ENCODE results near the gene EML2. TPM values are rescaled to one million over a fixed set of nuclear protein-coding genes. Genes with fewer than 3 reads are reported as not detected.
A peak's percentile ranks its signal among the peaks of the same experiment; 100 is the strongest.
"Not testable (repeated sequence)": the region's sequence is repeated elsewhere in the genome, so short reads cannot be mapped to it uniquely, and the experiment has no call there.

The EML2 gene
- total RNA-seq, 2 experiments from 2014 or later, result 103 to 113 TPM

DNA sequence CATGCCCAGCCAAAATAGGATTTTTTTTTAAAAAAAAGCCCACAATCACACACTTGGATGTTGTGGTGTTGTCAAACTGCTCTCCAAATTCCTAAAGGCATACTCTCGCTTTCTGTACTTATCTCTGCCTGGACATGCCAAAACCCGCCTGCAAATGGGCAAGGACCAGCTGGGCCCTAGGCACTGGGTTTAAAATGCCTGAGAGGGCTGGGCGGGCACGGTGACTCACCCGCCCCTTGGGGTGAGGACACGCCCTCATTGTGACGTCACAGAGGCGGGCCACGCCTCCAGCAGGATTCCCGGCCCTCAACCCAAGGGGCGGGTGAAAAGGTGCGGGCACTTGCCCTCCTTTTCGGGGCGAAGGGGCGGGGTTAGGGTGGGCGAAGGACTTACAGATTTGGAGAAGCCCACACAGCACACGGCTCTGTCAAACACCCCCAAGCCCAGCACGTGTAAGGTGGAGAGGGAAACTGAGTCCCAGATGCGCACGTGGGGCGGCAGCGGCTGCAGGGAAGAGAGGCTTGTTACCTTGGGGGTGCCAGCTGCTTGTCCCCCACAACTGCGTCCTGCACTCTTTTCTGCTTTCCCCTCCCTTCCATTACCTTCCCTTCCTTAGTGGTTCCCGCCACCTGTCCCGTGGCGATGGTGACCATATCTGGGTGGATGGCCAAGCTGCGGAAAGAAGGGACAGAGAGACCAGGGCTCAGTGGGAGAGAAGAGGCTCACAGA, 6.6 kb downstream of the EML2 start:
- DNase-seq, result peak; percentile 60
- Mint-ChIP-seq H3K4me3 (no peak overlapping the region), H3K9me3 (no peaks in the 10 kb centered on the region), H3K36me3 (ENCODE audit: low read depth) (peaks cover 37% of the 10 kb centered on the region), H3K27ac (peak overlapping the region; percentile 61), H3K4me1 (ENCODE audit: low read depth) (peaks cover 17% of the 10 kb centered on the region), H3K27me3 (no peaks in the 10 kb centered on the region)
- ChIA-PET POLR2A (interaction anchor here (0.7 to 3.4 kb wide), 4 partner anchors 9 to 117 kb away, joined by 3 to 25 read pairs (median 3); no protein-coding TSS in a partner anchor), CTCF (interaction anchor here (1.8 kb wide), 1 partner anchor 9 kb away, joined by 6 read pairs; no protein-coding TSS in a partner anchor)
- intact Hi-C loops (cut with micrococcal nuclease), result no loop called here
- peak; percentile 52 for ATAC-seq
- no peak for TF ChIP-seq CTCF (IDR thresholded peaks at IDR 0.05)

- intact Hi-C loops (cut with micrococcal nuclease), result no loop called here
- ChIA-PET CTCF (interaction anchor here (1.3 to 5.5 kb wide), 2 partner anchors 8 to 12 kb away, joined by 7 to 29 read pairs; partner anchors contain the start of gene EML2), POLR2A (interaction anchor here (1.3 to 3.4 kb wide), 3 partner anchors 8 to 11 kb away, joined by 7 to 25 read pairs (median 9); no protein-coding TSS in a partner anchor)
- H3K27me3 Mint-ChIP-seq, result no peaks in the 10 kb centered on the region
- ATAC-seq (peak; percentile 92), DNase-seq (peak; percentile 53)
- H3K27ac Mint-ChIP-seq, result peak overlapping the region; percentile 80
- no peak overlapping the region for H3K4me3 Mint-ChIP-seq
- peaks cover 19% of the 10 kb centered on the region for H3K4me1 Mint-ChIP-seq (ENCODE audit: low read depth)
- no peaks in the 10 kb centered on the region for H3K9me3 Mint-ChIP-seq
- H3K36me3 Mint-ChIP-seq (ENCODE audit: low read depth), result peaks cover 37% of the 10 kb centered on the region
- no peak for TF ChIP-seq CTCF (IDR thresholded peaks at IDR 0.05)
These were observed 8.7 kb downstream of the EML2 start for GRCh38 chr19:45630463-45630862.

GRCh38 chr19:45629704-45630103, 9.5 kb downstream of the EML2 start:
- Mint-ChIP-seq H3K27ac (peak overlapping the region; percentile 80), H3K27me3 (no peaks in the 10 kb centered on the region), H3K9me3 (no peaks in the 10 kb centered on the region), H3K4me3 (no peak overlapping the region), H3K4me1 (ENCODE audit: low read depth) (peaks cover 21% of the 10 kb centered on the region), H3K36me3 (ENCODE audit: low read depth) (peaks cover 39% of the 10 kb centered on the region)
- CTCF ChIA-PET, result interaction anchor here (0.6 to 5.5 kb wide), 2 partner anchors 13 to 262 kb away, joined by 3 to 29 read pairs; no protein-coding TSS in a partner anchor
- no peak for DNase-seq
- no peak for TF ChIP-seq CTCF (IDR thresholded peaks at IDR 0.05)
- POLR2A ChIA-PET, result interaction anchor here (1.6 kb wide), 1 partner anchor 9 kb away, joined by 7 read pairs; no protein-coding TSS in a partner anchor
- intact Hi-C loops (cut with micrococcal nuclease), result no loop called here
- ATAC-seq, result no peak

GRCh38 chr19:45628219-45628618, 11.0 kb downstream of the EML2 start:
- H3K4me3 Mint-ChIP-seq; intact Hi-C loops (cut with micrococcal nuclease); H3K27me3 Mint-ChIP-seq; POLR2A ChIA-PET; H3K27ac Mint-ChIP-seq; DNase-seq; ATAC-seq; H3K9me3 Mint-ChIP-seq: not testable (repeated sequence)
- Mint-ChIP-seq H3K4me1 (ENCODE audit: low read depth) (peaks cover 24% of the 10 kb centered on the region), H3K36me3 (ENCODE audit: low read depth) (peaks cover 44% of the 10 kb centered on the region)
- CTCF ChIA-PET, result interaction anchor here (5.5 kb wide), 1 partner anchor 14 kb away, joined by 29 read pairs; no protein-coding TSS in a partner anchor

DNA sequence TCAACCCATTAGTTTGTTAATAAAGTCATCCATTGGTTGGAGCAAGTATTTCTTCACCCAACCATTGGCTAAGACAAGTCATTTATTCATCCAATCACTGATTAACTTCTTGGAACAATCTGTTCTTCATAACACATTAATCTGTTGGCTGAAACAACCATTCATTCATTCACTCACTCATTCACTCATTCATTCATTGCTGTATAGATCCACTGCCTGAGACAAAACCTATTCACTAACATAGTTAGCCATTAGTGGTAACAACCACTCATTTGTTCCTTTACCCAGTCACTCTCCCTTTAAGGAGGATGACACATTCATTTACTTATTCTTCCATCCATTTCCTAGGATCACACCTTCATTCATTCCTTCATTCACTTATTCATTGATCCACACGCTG, 15.2 kb downstream of the EML2 start:
- H3K27me3 Mint-ChIP-seq, result no peaks in the 10 kb centered on the region
- no peak overlapping the region for H3K4me3 Mint-ChIP-seq
- POLR2A ChIA-PET, result no interaction called here
- peaks cover 40% of the 10 kb centered on the region for H3K36me3 Mint-ChIP-seq (ENCODE audit: low read depth)
- H3K4me1 Mint-ChIP-seq (ENCODE audit: low read depth), result peaks cover 10% of the 10 kb centered on the region
- no peak overlapping the region for H3K27ac Mint-ChIP-seq
- DNase-seq (no peak), ATAC-seq (no peak)
- H3K9me3 Mint-ChIP-seq, result no peaks in the 10 kb centered on the region
- no peak for TF ChIP-seq CTCF (IDR thresholded peaks at IDR 0.05)
- intact Hi-C loops (cut with micrococcal nuclease), result no loop called here
- CTCF ChIA-PET, result no interaction called here

Data from activated CD8-positive, alpha-beta T cell treated with anti-CD3 and anti-CD28 coated beads for 36 hours (primary cell).